ENCODE measurements around the gene FTO.

Gene FTO

DNA sequence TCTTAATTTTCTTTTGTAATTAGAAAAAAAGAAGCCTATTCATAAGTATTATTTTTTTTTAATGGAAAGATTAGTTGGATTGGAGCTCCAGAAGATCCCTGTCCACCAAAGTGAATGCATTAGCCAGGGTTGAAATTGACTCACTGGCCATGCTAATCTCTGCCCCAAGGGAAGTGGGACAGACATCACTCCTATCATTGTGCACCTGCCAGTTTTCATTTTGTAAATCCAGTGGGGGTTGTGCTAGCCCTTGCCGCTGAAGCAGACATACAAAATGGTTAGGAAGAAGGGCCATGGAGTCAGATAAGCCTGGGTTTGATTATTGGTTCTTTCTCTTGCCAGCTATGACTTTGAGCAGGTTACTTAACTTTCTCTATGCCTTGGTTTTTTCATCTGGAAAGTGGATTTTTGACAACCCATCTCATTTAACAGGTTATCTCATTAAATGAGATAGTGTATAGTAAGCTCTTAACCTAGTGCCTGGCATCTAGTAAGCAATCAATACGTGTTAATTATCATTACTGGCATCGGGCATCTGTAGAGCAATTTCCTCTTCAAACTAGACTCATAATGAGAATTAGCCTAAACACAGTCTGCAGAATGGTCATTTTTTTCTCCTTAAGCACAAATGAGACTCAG lies 365.8 kb downstream of the FTO start:
- DNase-seq (ENCODE audit: low read depth in 4 of 4, low spot score in 1 of 4): no peak

DNA sequence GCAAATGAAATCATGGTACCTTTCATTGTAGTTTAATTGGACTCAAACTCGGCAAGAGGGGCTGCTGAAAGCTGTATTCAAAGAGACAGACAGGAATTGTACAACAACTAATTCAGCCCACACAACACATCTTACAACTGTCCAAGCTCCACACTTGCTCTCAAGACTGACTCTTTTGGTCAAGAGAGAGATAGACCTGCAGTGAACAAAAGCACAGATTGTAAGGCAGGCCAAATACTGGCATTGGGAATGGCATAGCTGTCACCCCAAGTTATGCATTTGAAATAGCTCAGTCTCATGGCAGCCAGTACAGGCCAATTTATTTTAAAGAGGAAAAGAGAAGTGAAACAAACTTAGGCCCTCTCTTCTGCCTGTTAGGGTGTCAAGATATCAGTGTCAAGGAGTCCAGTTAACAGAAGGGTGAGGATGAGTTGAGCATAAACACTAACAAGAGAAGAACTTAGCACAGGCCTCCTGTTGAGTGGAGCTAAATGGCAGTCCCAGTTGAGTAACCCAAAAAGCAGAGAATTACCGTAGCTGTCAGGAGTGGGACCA lies 366.9 kb downstream of the FTO start:
- no peak for DNase-seq (ENCODE audit: low read depth in 4 of 4, low spot score in 1 of 4)

DNA sequence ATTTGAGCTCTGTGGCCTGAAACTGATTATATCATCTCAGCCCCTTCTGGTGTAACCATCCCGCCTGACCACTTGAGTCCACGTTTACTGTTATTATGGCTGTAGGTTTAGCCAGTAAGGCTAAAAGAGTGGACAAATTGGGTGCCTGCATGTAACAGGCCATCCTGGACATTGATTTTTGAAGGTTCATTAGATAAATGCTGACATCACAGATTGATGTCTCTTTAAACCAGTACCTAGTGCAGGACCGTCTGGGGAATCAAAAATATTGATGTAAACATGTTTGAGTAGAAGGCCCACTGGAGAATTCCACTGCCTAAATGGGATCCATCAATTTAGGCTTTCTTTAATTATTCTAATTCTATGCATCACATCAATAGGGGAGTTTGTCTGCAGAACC lies 367.6 kb downstream of the FTO start:
- no peak for DNase-seq (ENCODE audit: low read depth in 4 of 4, low spot score in 1 of 4)

DNA sequence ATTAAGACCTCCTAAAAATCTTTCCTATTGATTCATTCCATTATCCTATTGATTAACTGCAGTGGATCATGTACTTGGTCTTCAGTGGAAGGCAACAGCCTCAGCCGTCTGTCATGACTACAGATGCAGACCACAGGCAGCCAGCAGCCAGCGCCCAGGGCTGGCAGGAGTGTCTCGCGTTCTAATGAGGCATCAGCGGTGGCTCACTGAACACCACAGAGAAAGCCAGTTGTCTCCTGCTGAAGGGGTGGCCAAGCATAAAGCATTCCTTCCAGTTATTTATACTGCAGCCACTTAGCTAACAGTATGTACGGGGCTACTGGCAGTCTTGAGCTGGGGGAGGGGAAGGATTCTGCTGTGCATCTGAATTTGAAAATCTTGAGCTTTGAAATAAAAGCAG lies 368.3 kb downstream of the FTO start:
- DNase-seq (ENCODE audit: low read depth in 4 of 4, low spot score in 1 of 4): no peak

DNA sequence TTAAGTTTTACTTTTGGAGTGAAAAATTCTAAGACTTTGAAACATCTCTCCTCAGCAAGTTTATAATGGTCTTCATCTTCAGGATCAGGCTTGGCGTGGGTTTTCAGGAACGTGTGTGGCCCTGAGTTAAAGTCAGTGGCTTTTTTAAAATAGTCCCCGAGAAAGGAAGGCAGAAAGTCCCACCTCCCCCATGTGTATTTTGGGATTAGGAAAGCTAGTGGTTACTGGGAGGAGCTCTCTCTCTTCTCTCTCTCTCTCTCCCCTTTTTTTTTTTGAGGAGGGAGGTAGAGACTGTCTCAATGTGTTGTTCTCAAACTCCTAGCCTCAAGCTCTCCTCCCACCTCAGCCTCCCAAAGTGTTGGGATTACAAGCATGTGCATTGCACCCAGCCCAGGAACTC lies 369.4 kb downstream of the FTO start:
- DNase-seq (ENCODE audit: low read depth in 4 of 4, low spot score in 1 of 4): no peak

DNA sequence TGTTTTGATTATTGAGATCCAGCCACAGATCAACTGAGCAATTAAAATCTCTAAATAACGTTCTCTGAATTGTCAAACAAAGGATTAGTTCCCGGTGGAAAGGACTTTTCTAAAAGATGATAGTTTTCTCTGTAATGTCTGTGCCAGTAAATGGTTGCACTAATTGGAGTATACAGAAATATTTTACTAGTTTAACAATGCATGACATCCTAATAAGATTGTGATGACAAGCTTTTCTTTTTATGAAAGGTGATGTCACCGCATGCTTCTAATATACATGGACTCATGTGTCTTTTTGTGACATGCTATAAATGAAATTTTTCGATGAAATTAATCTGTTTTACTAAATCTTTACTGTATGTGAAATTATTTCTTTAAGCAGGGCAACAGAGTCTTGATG lies 371.5 kb downstream of the FTO start:
- DNase-seq (ENCODE audit: low read depth in 4 of 4, low spot score in 1 of 4): no peak

DNA sequence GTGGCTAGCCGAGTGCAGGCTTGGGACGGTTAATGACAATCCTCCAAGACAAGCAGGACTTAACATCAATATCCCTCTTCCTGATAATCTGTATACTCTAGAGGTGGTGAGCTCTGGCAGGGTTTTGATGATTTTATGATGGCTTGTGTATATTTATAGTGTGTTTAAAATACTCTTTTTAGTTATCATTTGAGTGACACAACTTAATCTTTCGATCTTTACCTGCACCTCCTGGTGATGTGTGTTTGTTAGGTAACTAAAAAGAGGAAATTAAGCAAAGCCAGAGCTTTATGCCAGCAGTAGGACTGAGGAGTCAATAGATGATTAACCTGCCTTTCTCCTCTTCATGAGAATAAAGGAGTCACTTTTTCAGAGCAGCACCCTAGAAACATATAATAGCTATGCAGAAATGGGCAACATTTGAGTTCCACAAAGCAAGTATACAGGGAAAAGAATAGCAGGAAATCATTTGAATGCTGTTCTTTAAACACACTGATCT lies 372.1 kb downstream of the FTO start:
- DNase-seq (ENCODE audit: low read depth in 4 of 4, low spot score in 1 of 4): no peak

DNA sequence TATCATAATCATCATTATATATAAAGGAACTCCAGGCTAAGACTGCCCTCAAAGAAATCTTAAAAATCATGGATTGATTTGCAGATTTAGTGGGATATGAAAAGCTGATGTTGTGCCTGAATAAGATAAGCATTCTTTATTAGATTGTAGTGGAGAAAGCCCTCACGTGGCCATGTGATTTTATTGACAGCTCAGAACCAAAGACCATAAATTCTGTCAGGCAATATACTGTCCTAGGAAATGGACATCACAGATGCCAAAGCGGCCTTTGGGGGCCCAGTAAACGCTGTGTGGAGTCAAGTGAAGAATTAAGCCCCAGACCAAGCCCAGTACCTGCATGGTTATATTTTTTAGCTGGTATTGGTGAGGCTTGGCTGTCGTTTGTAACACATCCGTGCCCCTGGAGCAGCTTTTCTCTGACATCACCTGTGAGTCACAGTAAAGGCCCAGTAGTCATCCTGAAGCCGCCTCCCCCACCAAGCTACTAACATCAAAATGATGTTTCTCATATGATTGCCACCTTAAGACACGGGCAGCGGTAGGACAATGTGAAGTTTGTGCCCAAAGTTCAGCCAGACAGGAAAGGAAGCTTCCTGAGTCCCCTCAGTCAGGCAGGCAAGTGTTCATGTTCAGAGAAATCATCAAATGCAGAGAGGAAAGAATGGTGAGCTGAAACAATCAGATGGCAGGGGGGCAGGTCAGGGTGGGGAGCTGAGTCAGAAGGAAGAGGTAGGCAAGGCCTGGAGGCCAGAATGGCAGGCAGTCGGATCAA lies 373.3 kb downstream of the FTO start:
- DNase-seq (ENCODE audit: low read depth in 4 of 4, low spot score in 1 of 4): no peak

DNA sequence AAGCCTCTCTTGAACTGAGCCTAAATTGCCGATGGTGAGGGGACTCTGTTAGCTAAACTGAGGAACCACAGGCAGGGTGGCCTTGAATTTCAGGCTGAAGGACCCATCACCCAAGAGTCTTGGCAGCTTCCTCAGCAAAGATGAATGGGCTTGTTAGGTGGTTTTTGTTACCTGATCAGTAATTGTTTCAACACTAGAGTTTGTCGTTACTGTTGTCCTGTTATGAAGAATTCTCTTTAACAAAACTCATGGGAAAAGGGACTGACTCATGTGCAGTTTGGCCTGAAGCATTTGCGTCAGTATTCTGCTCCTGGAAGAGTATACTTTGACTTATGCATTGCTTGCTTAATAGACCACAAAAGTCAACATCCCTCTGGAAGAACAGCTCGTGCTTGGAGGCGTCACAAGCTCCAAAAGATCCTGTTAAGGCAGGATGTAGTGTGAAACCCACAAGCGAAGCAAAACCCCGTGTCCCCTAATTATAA lies 376.6 kb downstream of the FTO start:
- DNase-seq (ENCODE audit: low read depth in 4 of 4, low spot score in 1 of 4): no peak

DNA sequence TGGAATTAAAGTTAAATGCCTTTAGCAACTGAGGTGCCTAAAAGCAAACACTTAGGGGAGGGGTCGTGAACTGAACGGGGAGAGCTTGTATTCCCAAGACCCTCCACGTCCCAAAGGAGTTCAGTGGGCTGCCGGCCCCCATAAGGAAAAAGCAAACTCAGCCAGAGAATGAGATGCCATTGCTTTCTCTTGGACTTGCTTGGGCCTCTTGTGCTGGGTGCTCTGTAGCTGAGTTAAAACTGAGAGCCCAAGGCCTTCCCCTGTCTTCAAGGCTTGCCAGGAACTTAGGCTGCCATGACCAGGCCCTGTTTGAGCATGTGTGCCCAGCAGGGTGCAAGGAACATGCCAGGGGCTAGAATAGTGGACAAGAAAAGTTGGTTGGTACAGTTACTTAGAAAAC lies 382.8 kb downstream of the FTO start:
- DNase-seq (ENCODE audit: low read depth in 4 of 4, low spot score in 1 of 4): no peak

DNA sequence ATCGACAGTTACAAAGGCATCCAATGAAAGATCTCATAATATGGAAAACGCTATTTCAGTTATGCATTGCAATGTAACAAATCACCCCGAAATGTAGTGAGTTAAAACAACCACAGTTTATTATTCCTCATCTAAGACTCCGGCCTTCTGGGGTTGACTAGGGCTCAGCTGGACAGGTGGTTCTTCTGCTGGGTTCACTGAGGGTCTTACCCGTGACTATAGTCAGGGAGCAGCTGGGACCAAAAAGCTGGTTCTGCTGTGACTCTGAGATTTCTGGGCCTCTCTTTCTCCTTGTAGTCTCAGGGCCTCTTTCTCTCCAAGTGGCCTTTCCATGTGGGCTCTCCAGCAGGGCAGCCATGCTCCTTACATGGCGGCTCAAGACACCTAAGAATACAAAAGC lies 386.6 kb downstream of the FTO start:
- no peak for DNase-seq (ENCODE audit: low read depth in 4 of 4, low spot score in 1 of 4)

DNA sequence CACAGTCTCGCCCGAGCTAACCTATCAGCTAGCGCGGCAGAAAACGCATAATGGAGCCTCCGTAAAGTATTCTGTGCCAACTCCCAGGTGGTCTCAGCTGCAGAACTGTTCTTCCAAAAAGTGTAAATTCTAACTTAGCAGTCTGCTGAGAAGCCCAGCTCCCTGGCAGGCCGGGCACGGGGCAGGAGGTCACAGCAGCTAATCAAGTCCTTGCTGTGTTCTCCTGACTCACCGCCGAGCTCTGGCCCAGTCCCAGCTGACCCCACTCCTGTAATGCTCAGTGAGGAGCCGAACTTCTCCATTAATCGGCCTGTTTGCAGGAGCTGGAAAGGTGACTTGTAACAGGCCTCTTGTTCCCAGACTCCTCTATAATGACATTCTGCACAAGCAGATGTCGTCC lies 389.3 kb downstream of the FTO start:
- no peak for DNase-seq (ENCODE audit: low read depth in 4 of 4, low spot score in 1 of 4)

DNA sequence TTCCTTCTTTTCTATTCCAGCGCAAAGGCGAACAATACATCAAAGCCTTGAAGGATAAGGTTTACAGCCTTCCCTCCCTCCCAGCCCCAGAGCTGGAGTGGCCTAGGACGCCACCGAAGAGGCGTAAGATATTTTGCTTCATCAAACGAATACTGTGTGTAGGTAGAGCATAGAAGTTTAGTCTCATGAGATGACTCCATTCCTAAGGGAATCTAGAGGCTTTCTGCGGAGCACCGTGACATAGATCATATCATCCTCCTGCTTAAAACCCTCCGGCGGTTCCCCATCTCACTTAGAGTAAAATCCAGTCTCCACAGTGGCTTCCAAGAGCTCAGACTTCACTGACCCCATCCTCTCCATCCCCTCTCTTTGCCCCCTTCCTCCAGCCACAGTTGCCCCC lies 390.7 kb downstream of the FTO start:
- no peak for DNase-seq (ENCODE audit: low read depth in 4 of 4, low spot score in 1 of 4)

DNA sequence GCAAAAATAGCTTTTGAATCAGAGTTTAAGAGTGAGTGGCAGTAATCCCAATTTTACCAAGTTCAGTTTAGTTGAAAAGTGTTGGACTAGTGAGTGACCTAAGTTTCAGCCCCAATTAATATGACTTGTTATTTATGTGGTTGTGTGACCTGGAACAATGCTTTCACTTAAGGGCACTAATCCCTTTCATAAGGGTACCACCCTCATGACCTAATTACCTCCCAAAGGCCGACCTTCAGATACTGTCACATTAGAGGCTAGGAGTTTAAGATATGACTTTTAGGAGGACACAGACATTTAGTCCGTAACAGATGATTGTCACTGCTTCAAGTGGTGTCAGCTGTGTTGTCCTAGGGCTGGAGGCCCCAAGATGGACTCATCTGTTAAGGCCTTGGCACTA lies 392.7 kb downstream of the FTO start:
- DNase-seq (ENCODE audit: low read depth in 4 of 4, low spot score in 1 of 4): no peak

DNA sequence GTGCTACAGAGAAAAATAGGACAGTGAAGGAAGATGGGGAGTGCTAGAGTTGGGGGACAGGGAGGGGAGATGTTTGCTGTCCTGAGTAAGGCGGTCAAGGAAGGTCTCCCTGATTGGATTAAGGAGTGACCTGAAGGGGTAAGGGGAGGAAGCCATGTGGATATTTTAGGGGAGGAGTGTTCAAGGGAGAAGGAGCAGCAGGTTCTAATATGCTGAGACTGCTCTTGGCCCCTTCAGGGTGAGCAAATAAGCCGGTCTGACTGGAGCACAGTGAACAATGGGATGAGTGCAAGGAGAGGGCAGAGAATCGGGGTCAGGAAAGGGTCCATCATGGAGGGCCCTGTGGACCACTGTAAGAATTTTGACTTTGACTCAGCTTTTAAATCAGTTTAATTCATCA lies 393.8 kb downstream of the FTO start:
- DNase-seq (ENCODE audit: low read depth in 4 of 4, low spot score in 1 of 4): no peak

DNA sequence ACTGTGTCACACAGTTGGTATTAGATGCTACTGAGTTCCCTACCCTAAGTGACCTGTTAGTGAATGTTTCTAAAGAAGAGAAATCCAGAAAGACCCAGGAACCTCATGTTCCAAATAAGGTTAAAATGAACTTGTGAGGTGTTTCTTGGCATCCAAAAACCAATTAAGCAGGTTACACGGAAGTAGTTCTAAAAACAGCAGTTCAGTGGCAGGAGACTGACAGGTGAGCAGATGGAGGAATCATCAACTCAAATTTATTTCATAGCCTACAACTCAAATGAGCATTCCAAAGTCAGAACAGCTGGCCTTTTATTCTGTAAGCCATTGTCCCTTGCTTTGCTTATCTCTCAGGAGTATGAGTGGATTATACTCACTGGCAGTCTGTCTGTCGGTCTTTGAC lies 394.3 kb downstream of the FTO start:
- no peak for DNase-seq (ENCODE audit: low read depth in 4 of 4, low spot score in 1 of 4)

DNA sequence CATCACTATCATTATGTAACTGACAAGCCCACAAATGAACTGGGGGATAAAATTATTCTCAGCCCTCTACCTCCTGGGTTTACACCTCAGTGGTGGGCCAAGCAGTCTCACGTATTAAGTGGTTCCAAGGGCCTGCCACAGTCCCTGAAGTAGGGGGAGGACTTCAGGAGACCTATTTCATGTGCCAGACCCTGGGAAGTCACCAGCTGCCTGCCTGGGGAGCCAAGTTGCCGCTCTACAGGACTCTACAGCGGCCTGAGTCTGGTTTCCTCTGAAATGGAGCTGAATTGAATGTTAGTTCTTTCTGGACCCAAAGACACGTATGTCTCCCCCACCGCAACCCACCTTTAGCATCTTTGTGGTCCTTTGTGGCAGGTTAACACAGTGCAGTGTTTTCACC lies 395.7 kb downstream of the FTO start:
- DNase-seq (ENCODE audit: low read depth in 4 of 4, low spot score in 1 of 4): no peak

DNA sequence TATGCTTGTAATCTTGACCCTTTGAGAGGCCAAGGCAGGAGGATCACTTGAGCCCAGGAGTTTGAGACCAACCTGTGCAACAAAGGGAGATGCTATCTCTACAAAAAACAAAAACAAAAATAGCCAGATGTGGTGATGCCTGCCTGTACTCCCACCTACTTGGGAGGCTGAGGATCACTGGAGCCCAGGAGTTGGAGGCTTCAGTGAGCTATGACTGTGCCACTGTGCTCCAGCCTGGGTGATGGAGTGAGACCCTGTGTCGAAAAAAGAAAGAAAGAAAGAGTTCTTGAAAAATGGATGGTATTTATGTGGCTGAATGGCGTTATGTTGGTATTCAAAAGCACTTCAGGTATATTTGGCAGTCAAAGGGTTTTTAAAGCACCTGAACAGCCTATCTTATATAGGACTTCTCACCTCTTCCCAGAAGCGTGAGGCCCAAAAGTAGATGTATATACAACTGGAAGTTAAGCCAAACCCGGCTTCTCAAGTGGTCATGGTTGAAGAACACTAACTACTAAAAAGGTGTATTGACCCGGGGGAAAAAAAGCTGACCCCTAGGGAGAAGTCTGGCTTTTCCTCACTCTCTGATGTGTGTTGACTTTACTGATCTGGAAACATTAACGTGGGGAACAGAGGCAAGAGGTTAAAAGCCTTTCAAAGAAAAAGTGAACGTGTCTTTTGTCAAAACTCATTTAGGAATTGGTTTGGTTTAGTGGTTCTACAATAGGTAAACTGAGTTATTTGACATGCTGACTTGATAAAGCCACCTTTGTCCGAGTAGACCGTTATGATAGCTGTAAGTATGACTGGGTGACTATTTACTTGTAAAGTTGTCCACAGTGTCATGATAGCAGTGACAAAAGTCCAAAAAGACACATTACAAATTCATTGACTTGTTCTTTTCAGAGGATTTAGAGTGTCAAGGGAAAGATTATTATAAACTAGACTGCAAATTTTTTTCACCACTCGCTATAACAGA lies 399.2 kb downstream of the FTO start:
- no peak for DNase-seq (ENCODE audit: low read depth in 4 of 4, low spot score in 1 of 4)

DNA sequence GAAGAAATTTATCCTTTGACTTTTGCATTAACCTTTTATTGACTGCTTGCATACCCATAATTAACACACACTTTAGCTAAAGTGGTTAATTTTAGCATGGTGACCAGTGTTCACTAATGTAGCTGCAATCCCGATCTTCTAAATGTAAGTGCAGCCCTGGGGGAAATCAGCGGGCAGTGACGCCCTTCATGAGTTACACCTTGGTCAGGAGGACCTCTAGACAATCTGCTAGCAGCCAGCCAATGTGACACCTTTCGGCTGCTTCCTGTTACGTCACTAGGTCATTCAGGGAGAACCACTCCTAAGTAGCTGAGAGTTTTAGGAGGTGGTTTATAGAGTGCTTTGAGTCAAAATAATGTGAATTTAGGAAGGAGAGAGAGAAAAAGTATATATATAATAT lies 402.1 kb downstream of the FTO start:
- no peak for DNase-seq (ENCODE audit: low read depth in 4 of 4, low spot score in 1 of 4)

DNA sequence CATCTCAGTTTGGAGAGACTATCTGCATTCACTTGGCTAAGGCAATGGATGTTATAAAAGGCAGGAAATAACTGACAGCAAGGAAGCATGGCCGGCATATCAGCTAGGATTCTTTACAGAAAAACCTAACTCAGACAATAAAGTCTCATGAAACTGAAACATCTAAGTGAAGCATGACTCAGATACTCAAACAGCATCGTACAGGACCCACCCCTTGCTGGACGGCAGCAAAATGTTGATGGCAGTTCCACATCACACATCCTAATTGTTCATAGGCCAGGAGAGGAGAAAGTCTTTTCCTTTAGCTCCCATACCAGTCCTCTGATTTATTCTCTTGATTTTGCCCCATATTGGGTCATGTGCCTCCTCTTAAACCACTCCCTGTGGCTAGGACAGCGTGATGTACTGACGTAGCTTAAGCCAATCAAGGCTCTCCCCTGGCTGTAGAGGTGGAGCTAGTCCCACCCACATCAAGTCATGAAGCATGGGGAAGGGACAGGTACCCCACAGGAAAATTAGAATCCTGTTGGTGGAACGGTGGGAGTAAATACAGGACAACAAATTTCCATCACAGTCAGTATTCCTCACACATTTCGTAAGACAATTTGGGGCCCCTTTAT lies 403.7 kb downstream of the FTO start:
- no peak for DNase-seq (ENCODE audit: low read depth in 4 of 4, low spot score in 1 of 4)

Measured in stimulated activated CD4-positive, alpha-beta T cell treated with anti-CD3 and anti-CD28 coated beads, Interleukin-1b, Interleukin-23, amount 100 ng/mL, for 24 hours (primary cell).